NK-92 (cell line): ENCODE data around the gene BOLA1.
"Not testable (repeated sequence)": the region's sequence is repeated elsewhere in the genome, so short reads cannot be mapped to it uniquely, and the experiment has no call there.

Experiments
- DNase-seq: peaks from one replicate; lab custom pipeline; 2025; ENCODE audit not compliant: unreplicated experiment; lab: John Stamatoyannopoulos, UW

BOLA1 gene

DNA sequence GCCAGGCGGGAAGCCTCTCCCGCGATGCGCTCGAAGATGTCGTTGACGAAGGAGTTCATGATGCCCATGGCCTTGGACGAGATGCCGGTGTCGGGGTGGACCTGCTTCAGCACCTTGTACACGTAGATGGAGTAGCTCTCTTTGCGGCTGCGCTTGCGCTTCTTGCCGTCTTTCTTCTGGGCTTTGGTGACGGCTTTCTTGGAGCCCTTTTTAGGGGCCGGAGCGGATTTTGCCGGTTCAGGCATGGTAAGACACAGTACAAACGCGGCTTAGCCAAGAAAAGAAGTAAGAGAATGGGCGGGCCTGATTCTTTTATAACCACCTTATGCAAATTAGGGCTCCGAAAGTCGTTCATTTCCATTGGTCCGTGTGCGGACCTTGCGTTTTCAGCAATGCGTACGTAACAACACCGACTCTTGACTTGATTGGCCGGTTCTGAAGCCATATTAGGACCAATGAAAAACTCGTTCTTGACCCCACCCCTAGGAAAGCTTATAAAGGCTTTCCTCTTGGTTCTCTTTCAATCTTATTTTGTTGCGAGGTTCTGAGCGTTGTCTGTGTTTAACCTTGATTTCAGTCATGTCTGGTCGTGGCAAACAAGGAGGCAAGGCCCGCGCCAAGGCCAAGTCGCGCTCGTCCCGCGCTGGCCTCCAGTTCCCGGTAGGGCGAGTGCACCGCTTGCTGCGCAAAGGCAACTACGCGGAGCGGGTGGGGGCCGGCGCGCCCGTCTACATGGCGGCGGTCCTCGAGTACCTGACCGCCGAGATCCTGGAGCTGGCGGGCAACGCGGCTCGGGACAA, 12.8 kb upstream of the BOLA1 start:
- DNase-seq: peak; percentile 46

DNA sequence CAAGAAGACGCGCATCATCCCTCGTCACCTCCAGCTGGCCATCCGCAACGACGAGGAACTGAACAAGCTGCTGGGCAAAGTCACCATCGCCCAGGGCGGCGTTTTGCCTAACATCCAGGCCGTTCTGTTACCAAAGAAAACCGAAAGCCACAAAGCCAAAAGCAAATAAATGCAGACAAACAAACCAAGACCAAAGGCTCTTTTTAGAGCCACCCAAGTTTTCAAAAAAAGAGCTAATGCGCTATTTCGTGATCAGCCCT, 12.2 kb upstream of the BOLA1 start:
- not testable (repeated sequence) for DNase-seq

- DNase-seq: no peak
Measured at GRCh38 chr1:149887456-149888246, 11.7 kb upstream of the BOLA1 start.

DNA sequence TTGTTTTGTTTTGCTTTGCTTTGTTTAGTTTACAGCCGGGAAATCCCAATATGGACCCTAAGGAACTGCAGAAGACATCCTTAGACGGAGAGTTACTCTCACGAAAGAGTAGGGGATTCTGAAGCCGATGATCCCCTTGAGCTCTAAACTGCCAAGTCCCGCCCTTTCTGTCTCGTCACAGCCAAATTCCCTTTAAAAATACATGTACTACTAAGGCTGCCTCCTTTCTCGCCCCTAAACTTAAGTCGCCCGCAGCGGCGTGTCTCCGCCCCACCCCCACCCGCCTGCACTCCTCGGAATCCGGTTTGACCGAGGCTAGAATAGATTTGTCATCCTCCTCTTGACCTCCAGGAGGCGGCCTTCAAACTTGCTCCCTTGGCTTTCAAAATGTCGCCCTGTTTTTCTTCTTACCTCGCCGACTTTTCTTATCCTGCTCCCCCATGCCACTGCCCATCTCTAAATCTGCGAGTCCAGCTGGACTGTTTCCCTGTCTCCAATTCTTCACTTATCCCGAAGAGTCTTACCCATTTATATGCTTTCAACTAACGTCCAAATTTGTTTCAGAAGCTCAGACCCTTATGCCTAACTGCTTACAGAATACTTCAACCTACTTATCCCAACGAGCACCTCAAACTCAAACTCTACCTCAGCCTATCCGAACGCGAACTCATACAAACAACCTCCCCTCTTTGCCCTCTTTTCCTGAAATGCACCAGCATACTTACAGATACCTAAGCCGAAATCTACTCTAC, 10.9 kb upstream of the BOLA1 start:
- DNase-seq: no peak

- DNase-seq: no peak
Measured at GRCh38 chr1:149888999-149889289, 10.4 kb upstream of the BOLA1 start.

DNA sequence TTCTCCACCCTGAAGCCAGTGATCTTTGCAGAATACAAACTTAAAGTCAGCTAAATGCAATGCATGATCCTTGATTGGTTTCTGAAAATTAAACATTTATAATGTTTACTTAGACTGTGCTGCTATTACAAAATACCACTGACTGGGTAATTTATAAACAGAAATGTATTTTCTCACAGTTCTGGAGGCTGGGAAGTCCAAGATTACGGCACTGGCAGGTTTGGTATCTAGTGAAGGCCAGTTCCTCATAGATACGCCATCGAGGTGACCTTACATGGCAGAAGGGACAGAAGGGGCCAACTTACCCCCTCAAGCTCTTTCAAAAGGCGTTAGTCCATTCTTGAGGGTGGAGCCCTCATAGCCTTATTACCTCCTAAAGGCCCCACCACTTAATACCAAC, 2.8 kb upstream of the BOLA1 start:
- no peak for DNase-seq

DNA sequence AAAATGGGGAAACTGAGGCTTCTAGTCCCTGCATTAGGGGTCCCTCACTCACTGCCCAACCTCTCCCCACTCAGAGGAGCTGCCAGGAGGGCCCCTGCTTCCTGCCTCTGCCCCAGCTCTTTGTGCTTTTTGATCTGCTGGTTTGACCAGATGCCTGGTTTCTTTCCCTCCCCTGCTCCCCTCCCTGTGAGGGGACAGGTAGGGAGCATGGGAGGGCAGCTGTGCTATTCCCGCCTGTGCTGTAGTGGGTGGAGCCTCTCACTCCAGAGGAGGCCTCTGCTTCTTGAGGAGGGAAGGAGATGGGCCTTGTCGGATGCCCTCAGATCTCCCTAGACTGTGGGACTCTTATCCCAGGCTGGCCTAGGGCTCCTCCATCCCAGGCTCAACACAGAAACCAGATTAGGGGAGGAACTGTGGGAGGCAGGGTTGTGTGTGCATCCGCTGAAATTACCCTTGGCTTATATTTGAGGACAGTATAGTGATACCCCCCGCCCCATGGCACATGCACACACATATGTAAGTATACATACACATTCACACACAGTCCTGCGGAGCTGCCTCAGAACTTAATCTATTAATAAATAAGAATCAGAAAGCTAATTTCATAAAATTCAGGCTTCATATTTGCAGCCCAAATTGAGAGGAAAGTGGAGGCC, 4.6 kb downstream of the BOLA1 start:
- no peak for DNase-seq

DNA sequence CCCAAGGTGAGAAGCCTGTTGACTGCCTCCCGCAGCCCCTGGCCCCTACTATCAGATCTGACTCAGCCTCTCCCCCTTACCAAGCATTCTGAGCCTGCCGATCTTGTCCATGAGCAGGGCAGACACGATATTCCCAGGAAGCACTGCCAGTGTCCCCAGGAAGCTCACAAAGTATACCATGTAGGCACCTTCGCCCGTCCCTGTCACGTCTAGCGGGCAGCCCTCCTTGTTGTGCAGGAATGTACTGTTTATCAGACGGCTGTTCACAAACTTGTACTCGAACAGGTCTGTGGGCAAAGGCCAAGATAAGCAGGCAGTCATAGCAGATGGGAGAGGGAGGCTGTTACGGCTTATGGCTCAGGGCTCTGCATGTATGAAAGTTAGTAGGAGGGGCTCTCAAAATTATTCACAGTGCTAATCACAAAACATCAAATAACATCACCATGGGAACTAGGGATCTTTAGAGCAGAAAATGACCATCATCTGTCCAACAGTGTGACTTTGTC, 7.3 kb downstream of the BOLA1 start:
- no peak for DNase-seq

- DNase-seq: no peak
Measured at GRCh38 chr1:149914545-149914944, 15.2 kb downstream of the BOLA1 start.

- no peak for DNase-seq
Measured at GRCh38 chr1:149915429-149916192, 16.2 kb downstream of the BOLA1 start.

- DNase-seq: no peak
Measured at GRCh38 chr1:149916193-149916897, 17.0 kb downstream of the BOLA1 start.

DNA sequence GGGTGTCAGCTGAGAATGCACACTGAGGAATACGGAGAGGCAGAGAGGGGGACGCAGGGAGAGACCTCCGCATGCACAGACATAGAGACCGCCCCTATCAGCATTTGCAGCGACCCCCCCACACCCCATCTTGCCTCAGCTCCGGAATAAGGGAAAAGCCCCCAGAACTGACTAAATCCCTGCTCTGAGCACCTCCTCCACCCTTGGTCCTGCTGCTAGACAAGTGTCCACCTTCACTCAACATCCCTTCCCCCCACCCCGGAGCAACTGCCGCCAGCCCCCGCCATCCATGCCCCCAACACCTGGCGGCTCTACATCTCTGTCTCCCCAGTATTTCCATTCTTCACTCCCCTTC, 17.5 kb downstream of the BOLA1 start:
- no peak for DNase-seq

GRCh38 chr1:149917571-149918144, 18.3 kb downstream of the BOLA1 start, which contains the start of gene SV2A:
SV2A (minus strand) TSS chr1:149917844; CDS start chr1:149913840, 4,004 bp downstream.
- DNase-seq: no peak

- DNase-seq: no peak
Measured at GRCh38 chr1:149923626-149924025, 24.3 kb downstream of the BOLA1 start.

GRCh38 chr1:149925345-149925744, 26.0 kb downstream of the BOLA1 start:
- DNase-seq: no peak

- DNase-seq: no peak
Measured at GRCh38 chr1:149925751-149926150, 26.4 kb downstream of the BOLA1 start.

- DNase-seq: no peak
Measured at GRCh38 chr1:149926296-149926695, 26.9 kb downstream of the BOLA1 start.

- DNase-seq: no peak
Measured at GRCh38 chr1:149927056-149927562, 27.7 kb downstream of the BOLA1 start.
